Mesenchymal stem cell (in vitro differentiated cells and primary cell): ENCODE measurements around the gene BAHCC1.

Source experiments
- DNase-seq: peaks from one replicate; pipeline ENCODE4 v3.0.0-alpha.2; 2013
- H2AFZ ChIP-seq: one replicate; pipeline ENCODE4 v1.6.1; 2013; ENCODE audit warnings: low read depth, mild to moderate bottlenecking, control low read depth, inconsistent platforms, low read length, moderate library complexity
- H2AK5ac ChIP-seq: 2 replicates; pipeline ENCODE4 v1.6.1; 2013; ENCODE audit warnings: low read length, moderate library complexity, mild to moderate bottlenecking, inconsistent platforms; ENCODE audit not compliant: severe bottlenecking
- H2BK120ac ChIP-seq: one replicate; pipeline ENCODE4 v1.6.1; 2013; ENCODE audit warnings: low read depth, mild to moderate bottlenecking, inconsistent platforms, low read length, moderate library complexity
- H2BK12ac ChIP-seq, 2 experiments: one replicate each; pipeline ENCODE4 v1.6.1; 2013; ENCODE audit warnings: inconsistent platforms in 2 of 2, low read length in 2 of 2, mild to moderate bottlenecking in 2 of 2, moderate library complexity in 2 of 2, control low read depth in 1 of 2
- H2BK15ac ChIP-seq: one replicate; pipeline ENCODE4 v1.6.1; 2013; ENCODE audit warnings: mild to moderate bottlenecking, low read depth, inconsistent platforms; ENCODE audit not compliant: poor library complexity, severe bottlenecking
- H2BK5ac ChIP-seq: 2 replicates; pipeline ENCODE4 v1.6.1; 2013; ENCODE audit warnings: low read depth, mild to moderate bottlenecking, low read length, control low read depth, inconsistent platforms; ENCODE audit not compliant: poor library complexity, severe bottlenecking
- H3K14ac ChIP-seq, 2 experiments: one replicate each; pipeline ENCODE4 v1.6.1; 2013; ENCODE audit warnings: inconsistent platforms in 2 of 2, low read length in 2 of 2, control low read depth in 1 of 2, mild to moderate bottlenecking in 1 of 2, moderate library complexity in 1 of 2
- H3K18ac ChIP-seq, 2 experiments: one replicate each; pipeline ENCODE4 v1.6.1; 2013; ENCODE audit warnings: inconsistent platforms in 2 of 2, low read length in 2 of 2, control low read depth in 1 of 2, low read depth in 1 of 2, mild to moderate bottlenecking in 1 of 2
- H3K23ac ChIP-seq, 2 experiments: one replicate each; pipeline ENCODE4 v1.6.1; 2013; ENCODE audit warnings: inconsistent platforms in 2 of 2, low read length in 2 of 2, mild to moderate bottlenecking in 2 of 2, moderate library complexity in 2 of 2, control low read depth in 1 of 2
- H3K27ac ChIP-seq: 2 replicates; pipeline ENCODE4 v1.5.1; 2013; ENCODE audit warnings: mild to moderate bottlenecking, moderate library complexity, low read length, control low read depth, inconsistent platforms; ENCODE audit not compliant: poor library complexity, severe bottlenecking
- H3K27me3 ChIP-seq, 2 experiments: 2 replicates each; pipeline versions ENCODE4 v1.6.1 to v1.7.0; 2013; ENCODE audit warnings: low read length in 2 of 2, mild to moderate bottlenecking in 2 of 2, moderate library complexity in 2 of 2, control low read depth in 1 of 2, inconsistent platforms in 1 of 2; ENCODE audit not compliant: control insufficient read depth in 1 of 2, insufficient read depth in 1 of 2
- H3K36me3 ChIP-seq, 2 experiments: 2 replicates each; pipeline versions ENCODE4 v1.6.1 to v1.7.0; 2013; ENCODE audit warnings: low read length in 2 of 2, control low read depth in 1 of 2, inconsistent platforms in 1 of 2, low read depth in 1 of 2, mild to moderate bottlenecking in 1 of 2; ENCODE audit not compliant: insufficient read depth in 2 of 2, control insufficient read depth in 1 of 2
- H3K4ac ChIP-seq, 2 experiments: one replicate each; pipeline ENCODE4 v1.6.1; 2013; ENCODE audit warnings: inconsistent platforms in 2 of 2, low read length in 2 of 2, mild to moderate bottlenecking in 2 of 2, moderate library complexity in 2 of 2, control low read depth in 1 of 2, low read depth in 1 of 2
- H3K4me1 ChIP-seq: 2 replicates; pipeline ENCODE4 v1.6.1; 2013; ENCODE audit warnings: low read depth, low read length, control low read depth; ENCODE audit not compliant: control insufficient read depth, insufficient read depth
- H3K4me2 ChIP-seq: 2 replicates; pipeline ENCODE4 v1.6.1; 2013; ENCODE audit warnings: low read length, mild to moderate bottlenecking, inconsistent platforms; ENCODE audit not compliant: poor library complexity, severe bottlenecking
- H3K4me3 ChIP-seq, 2 experiments: 2 replicates each; pipeline versions ENCODE4 v1.5.1 to v1.7.0; 2013; ENCODE audit warnings: low read length in 2 of 2, mild to moderate bottlenecking in 2 of 2, control low read depth in 1 of 2, low read depth in 1 of 2; ENCODE audit not compliant: insufficient read depth in 1 of 2
- H3K79me1 ChIP-seq: replicated peaks from 2 replicates; pipeline ENCODE4 v1.6.1; 2013; ENCODE audit warnings: mild to moderate bottlenecking, control low read depth, low read length, inconsistent platforms; ENCODE audit not compliant: poor library complexity, severe bottlenecking
- H3K9ac ChIP-seq: 2 replicates; pipeline ENCODE4 v1.7.0; 2013; ENCODE audit warnings: mild to moderate bottlenecking, low read length, moderate library complexity
- H3K9me3 ChIP-seq: 2 replicates; pipeline ENCODE4 v1.7.0; 2013; ENCODE audit warnings: mild to moderate bottlenecking, low read length; ENCODE audit not compliant: control insufficient read depth
- H4K8ac ChIP-seq: one replicate; pipeline ENCODE4 v1.6.1; 2013; ENCODE audit warnings: inconsistent platforms, mild to moderate bottlenecking, low read length, moderate library complexity
- H4K91ac ChIP-seq: one replicate; pipeline ENCODE4 v1.6.1; 2013; ENCODE audit warnings: mild to moderate bottlenecking, low read length, inconsistent platforms
- WGBS: methylation state at CpG from one replicate; pipeline ENCODE4 v1.1.7; 2013; ENCODE audit warnings: mixed read lengths; 5-methylcytosine and 5-hydroxymethylcytosine counted together

Gene BAHCC1

DNA sequence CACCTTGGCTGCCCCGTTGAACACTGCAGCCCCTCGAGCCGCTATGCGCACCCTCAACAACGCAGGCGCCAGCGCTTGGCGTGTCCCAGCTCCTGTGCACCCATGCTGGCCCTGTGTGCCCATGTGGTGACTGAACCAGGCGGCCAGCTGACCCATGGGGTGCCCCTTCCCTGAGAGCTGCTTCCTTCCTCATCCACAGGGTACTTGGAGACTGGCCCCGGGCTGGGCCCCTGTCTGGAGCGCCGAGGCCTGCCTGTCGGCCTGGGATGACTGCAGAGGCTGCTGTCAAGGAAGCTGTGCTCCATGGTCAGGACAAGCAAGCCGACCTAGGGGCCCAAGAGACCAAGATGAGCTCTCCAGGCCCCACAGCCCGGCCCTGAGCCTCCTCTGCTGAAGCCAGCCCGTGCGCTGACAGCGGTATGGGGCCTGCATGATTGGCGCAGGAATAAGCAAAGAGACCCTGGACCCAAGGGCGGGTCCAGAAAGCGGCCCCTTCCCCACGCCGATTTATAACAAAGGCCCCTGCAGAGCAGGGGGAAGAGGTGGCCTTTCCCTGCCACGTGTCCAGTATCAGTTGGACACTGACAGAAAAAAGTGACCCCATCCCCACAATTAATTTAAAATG, 21.6 kb upstream of the BAHCC1 start:
- Histone ChIP-seq H2AFZ (no peak overlapping the region), H2AK5ac (no peak overlapping the region), H3K18ac (peak overlapping the region in 1 of 2 experiments; percentile 74), H3K27me3 (peaks cover 6 to 24% of the 10 kb centered on the region in 2 experiments), H3K79me1 (no peaks in the 10 kb centered on the region), H3K4me1 (peaks cover 1% of the 10 kb centered on the region), H3K4ac (no peak overlapping the region), H3K27ac (no peak overlapping the region), H2BK15ac (no peak overlapping the region), H2BK120ac (no peak overlapping the region), H3K36me3 (no peaks in the 10 kb centered on the region), H3K4me2 (no peak overlapping the region), H3K9ac (no peak overlapping the region), H3K9me3 (no peaks in the 10 kb centered on the region), H4K91ac (no peak overlapping the region), H4K8ac (no peak overlapping the region), H2BK5ac (no peak overlapping the region), H3K4me3 (no peak overlapping the region), H2BK12ac (no peak overlapping the region), H3K23ac (no peak overlapping the region), H3K14ac (no peak overlapping the region)
- 92% methylated on average over 24 of the region's 24 CpGs for WGBS
- no peak for DNase-seq

DNA sequence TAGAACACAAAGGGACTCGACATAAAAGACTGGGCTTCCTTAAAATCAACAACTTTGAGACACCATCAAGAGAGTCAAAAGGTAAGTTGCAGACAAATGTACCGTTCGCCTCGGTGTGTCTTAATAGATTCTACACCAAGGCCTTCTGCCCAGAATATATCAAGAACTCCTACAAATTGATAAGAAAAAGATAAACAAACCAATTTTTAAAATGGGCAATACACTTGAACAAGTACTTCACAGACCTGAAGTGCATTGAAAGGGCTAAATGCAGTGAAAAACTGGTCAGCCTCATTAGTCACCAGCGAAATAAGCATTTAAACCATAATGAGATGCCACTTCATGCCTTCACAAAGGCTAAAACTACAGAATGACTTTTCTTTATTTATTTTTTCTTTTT, 20.4 kb upstream of the BAHCC1 start:
- Histone ChIP-seq H3K14ac (no peak overlapping the region), H3K79me1 (no peaks in the 10 kb centered on the region), H3K36me3 (no peaks in the 10 kb centered on the region), H2AFZ (no peak overlapping the region), H2BK120ac (no peak overlapping the region), H3K27ac (no peak overlapping the region), H3K27me3 (peaks cover 0 to 11% of the 10 kb centered on the region in 2 experiments), H3K4me2 (no peak overlapping the region), H3K9ac (no peak overlapping the region), H3K4me1 (peaks cover 1% of the 10 kb centered on the region), H2BK15ac (no peak overlapping the region), H3K4ac (no peak overlapping the region), H4K91ac (no peak overlapping the region), H3K4me3 (no peak overlapping the region), H3K9me3 (no peaks in the 10 kb centered on the region), H2BK12ac (no peak overlapping the region), H3K18ac (no peak overlapping the region), H4K8ac (no peak overlapping the region), H2AK5ac (no peak overlapping the region), H3K23ac (no peak overlapping the region), H2BK5ac (no peak overlapping the region)
- 96% methylated on average over 5 of the region's 5 CpGs for WGBS
- no peak for DNase-seq

GRCh38 chr17:81376946-81377714, 18.1 kb upstream of the BAHCC1 start:
- Histone ChIP-seq H3K36me3 (no peaks in the 10 kb centered on the region), H3K9ac (no peak overlapping the region), H3K4me1 (peaks cover 1% of the 10 kb centered on the region), H3K9me3 (no peaks in the 10 kb centered on the region), H2AK5ac (no peak overlapping the region), H3K27me3 (peaks cover 11 to 19% of the 10 kb centered on the region in 2 experiments), H3K23ac (no peak overlapping the region), H2BK12ac (no peak overlapping the region), H4K8ac (no peak overlapping the region), H2AFZ (no peak overlapping the region), H3K27ac (no peak overlapping the region), H3K4ac (no peak overlapping the region), H2BK120ac (no peak overlapping the region), H3K79me1 (no peaks in the 10 kb centered on the region), H3K4me2 (no peak overlapping the region), H2BK5ac (no peak overlapping the region), H2BK15ac (no peak overlapping the region), H4K91ac (no peak overlapping the region), H3K18ac (no peak overlapping the region), H3K14ac (no peak overlapping the region), H3K4me3 (no peak overlapping the region)
- WGBS, result 92% methylated on average over 22 of the region's 25 CpGs
- DNase-seq, result no peak

- H3K18ac ChIP-seq, result no peak overlapping the region
- H3K36me3 ChIP-seq, result no peaks in the 10 kb centered on the region
- no peak overlapping the region for H3K4me3 ChIP-seq
- no peak overlapping the region for H3K14ac ChIP-seq
- H2BK12ac ChIP-seq, result no peak overlapping the region
- peaks cover 11 to 23% of the 10 kb centered on the region in 2 experiments for H3K27me3 ChIP-seq
- no peak overlapping the region for H4K8ac ChIP-seq
- no peak overlapping the region for H3K27ac ChIP-seq
- H2BK15ac ChIP-seq, result peak overlapping the region; percentile 84
- H3K9me3 ChIP-seq, result no peaks in the 10 kb centered on the region
- no peak overlapping the region for H2AFZ ChIP-seq
- WGBS, result 77% methylated on average over 11 of the region's 11 CpGs
- no peak overlapping the region for H3K4me2 ChIP-seq
- H4K91ac ChIP-seq, result peak overlapping the region; percentile 40
- no peak overlapping the region for H3K4ac ChIP-seq
- H2BK120ac ChIP-seq, result no peak overlapping the region
- H2AK5ac ChIP-seq, result no peak overlapping the region
- no peak overlapping the region for H3K23ac ChIP-seq
- no peak overlapping the region for H3K9ac ChIP-seq
- H2BK5ac ChIP-seq, result no peak overlapping the region
- H3K4me1 ChIP-seq, result no peaks in the 10 kb centered on the region
- H3K79me1 ChIP-seq, result no peaks in the 10 kb centered on the region
- no peak for DNase-seq
Measured at GRCh38 chr17:81378941-81379511, 16.2 kb upstream of the BAHCC1 start.
